Mesodermal cell (in vitro differentiated cells): ENCODE measurements around the gene F2.
"Not testable (repeated sequence)": the region's sequence is repeated elsewhere in the genome, so short reads cannot be mapped to it uniquely, and the experiment has no call there.

ENCODE experiments used
- H3K27ac ChIP-seq: 2 replicates; pipeline ENCODE4 v1.7.0; 2013; ENCODE audit warnings: mild to moderate bottlenecking, low read depth, low read length, moderate library complexity; ENCODE audit not compliant: severe bottlenecking
- H3K36me3 ChIP-seq: 2 replicates; pipeline ENCODE4 v1.7.1; 2013; ENCODE audit warnings: mild to moderate bottlenecking, low read length, moderate library complexity; ENCODE audit not compliant: control insufficient read depth, insufficient read depth
- H3K4me1 ChIP-seq: one replicate; pipeline ENCODE4 v1.7.1; 2013; ENCODE audit warnings: mild to moderate bottlenecking, low read length; ENCODE audit not compliant: insufficient read depth, control insufficient read depth, poor library complexity, severe bottlenecking
- H3K4me3 ChIP-seq: 2 replicates; pipeline ENCODE4 v1.7.0; 2013; ENCODE audit warnings: low read length, control low read depth, mild to moderate bottlenecking; ENCODE audit not compliant: insufficient read depth, poor library complexity, severe bottlenecking; ENCODE audit errors: extremely low read depth
- H3K9me3 ChIP-seq: 2 replicates; pipeline ENCODE4 v1.7.1; 2013; ENCODE audit warnings: mild to moderate bottlenecking, low read length, moderate library complexity; ENCODE audit not compliant: control insufficient read depth
- WGBS, 2 experiments: methylation state at CpG; one replicate each; pipeline ENCODE4 v1.1.5; 2013; ENCODE audit warnings: missing lambda C conversion rate in 2 of 2; ENCODE audit not compliant: insufficient coverage in 2 of 2; 5-methylcytosine and 5-hydroxymethylcytosine counted together

Gene F2

DNA sequence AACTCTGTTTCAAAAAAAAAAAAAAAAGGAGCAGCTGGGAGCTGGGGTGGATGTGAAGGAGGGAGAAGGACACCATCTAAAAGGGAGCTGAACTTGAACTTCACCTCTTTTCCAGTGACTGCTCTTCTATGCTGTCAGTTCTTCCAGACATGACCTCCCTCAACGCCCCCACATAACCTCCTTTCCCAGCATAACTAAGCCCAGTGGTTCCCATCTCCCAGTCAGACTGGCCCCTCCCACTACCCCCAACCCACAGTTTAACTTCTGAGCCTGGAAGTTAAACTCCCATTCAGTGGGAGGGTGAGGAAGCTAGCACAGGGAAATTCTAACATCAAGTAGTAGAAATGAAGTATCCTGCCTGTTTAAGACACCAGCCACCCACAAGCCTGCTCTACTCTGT is 20.4 kb upstream of the F2 start:
- no peak overlapping the region for H3K4me3 ChIP-seq
- no peak overlapping the region for H3K27ac ChIP-seq

DNA sequence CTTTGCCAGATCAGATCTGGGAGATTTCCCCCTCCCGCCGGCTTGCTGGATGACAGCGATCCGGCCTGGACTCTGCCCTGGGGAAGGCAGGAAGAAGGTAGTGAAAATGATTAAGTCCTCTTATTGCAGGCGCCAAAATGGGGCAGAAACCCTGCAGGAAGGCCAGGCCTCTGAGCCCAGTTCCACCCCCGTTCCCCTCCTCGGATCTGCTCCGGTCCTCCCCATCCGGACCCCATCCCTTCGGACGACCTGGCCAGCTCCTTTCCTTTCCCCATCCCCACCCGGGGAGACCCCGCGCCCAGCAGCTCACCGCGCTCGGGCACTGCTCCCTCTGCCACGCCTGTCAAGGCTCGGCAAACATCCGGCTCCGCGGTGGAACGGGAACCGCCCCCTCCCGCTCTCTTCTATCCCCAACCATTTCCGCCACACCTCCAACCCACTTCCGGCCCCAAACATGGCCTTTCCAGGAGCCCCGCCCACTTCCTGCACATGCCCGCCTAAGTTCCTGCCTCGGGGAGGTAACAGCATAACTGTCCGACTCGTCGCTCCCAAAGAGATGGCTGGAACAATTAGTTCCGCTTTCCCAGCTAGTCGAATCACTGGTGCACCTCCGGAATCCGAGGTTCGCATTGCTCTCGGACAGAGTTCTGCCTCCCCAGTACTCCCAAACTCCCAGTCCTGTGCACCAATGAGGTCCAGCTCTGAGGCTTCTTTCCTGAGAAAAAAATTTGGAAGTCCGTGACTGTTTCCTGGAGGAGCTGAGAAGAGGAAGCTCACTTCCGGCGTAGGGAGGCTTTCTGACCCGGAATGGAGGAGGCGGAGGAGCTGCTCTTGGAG is 18.6 kb upstream of the F2 start, which contains the start of the genes ARHGAP1 and ZNF408:
TSS of gene ARHGAP1 (minus strand) at position 379 of the 837 bp plus-strand sequence. CDS start 4,512 bp downstream, outside the sequence.
TSS of gene ZNF408 (plus strand) at position 791 of the 837 bp plus-strand sequence. CDS start at position 808, 17 bp downstream.
- Histone ChIP-seq H3K4me3 (peak within 1 kb of the TSS; percentile 100), H3K27ac (peak within 1 kb of the TSS; percentile 97), H3K36me3 (peaks cover 51% of the 10 kb centered on the region), H3K4me1 (peaks cover 26% of the 10 kb centered on the region), H3K9me3 (no peaks in the 10 kb centered on the region)
- WGBS, 2 experiments: 1% methylated on average over 36 to 40 of the region's 44 CpGs

More for the DNA sequence above, 20.4 kb upstream of the F2 start:
- Histone ChIP-seq H3K4me1 (peaks cover 26% of the 10 kb centered on the region), H3K9me3 (no peaks in the 10 kb centered on the region), H3K36me3 (peaks cover 51% of the 10 kb centered on the region)
- WGBS, 2 experiments: 86% methylated on average over 1 of the region's 1 CpG; no CpG with 5 or more reads in 1 of the 2 experiments

DNA sequence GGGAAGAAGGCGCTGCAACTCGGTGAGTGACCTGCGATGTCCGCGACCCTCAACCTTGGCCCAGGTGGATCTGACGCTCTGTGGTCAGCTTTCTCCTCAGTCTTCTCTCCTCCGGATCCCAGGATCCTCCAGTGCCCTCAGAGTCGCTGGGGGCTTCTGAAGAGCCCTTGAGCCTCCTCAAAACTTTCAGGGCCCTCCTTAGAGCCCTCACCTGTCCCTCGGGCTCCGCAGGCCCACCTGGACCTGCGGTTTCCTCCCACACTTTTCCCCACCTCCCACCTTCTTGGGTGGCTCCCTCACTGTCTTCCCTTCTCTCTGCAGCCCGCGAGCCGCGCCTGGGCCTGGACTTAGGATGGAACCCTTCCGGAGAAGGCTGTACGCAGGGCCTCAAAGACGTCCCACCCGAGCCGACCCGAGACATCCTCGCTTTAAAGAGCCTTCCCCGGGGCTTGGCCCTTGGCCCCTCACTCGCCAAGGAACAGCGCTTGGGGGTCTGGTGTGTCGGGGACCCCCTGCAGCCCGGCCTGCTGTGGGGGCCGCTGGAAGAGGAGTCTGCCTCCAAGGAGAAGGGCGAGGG is 17.8 kb upstream of the F2 start:
- Histone ChIP-seq H3K9me3 (no peaks in the 10 kb centered on the region), H3K36me3 (peaks cover 51% of the 10 kb centered on the region), H3K4me1 (peaks cover 26% of the 10 kb centered on the region), H3K27ac (peak overlapping the region; percentile 97), H3K4me3 (peak overlapping the region; percentile 100)
- WGBS, 2 experiments: 1 to 2% methylated on average over 15 to 22 of the region's 29 CpGs

DNA sequence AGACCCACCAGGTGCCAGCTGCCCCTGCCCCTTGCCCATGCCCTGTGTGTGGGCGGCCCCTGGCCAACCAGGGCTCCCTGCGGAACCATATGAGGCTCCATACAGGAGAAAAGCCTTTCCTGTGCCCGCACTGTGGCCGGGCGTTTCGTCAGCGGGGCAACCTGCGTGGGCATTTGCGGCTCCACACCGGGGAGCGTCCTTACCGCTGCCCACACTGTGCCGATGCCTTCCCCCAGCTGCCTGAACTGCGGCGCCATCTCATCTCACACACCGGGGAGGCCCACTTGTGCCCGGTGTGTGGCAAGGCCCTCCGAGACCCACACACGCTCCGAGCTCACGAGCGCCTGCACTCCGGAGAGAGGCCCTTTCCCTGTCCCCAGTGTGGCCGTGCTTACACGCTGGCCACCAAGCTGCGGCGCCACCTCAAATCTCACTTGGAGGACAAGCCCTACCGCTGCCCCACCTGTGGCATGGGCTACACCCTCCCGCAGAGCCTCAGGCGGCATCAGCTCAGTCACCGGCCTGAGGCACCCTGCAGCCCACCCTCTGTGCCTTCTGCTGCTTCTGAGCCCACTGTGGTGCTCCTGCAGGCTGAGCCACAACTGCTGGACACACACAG is 13.8 kb upstream of the F2 start:
- H3K4me1 ChIP-seq: peaks cover 9% of the 10 kb centered on the region
- no peak overlapping the region for H3K27ac ChIP-seq
- WGBS, 2 experiments: 96 to 97% methylated on average over 27 to 31 of the region's 31 CpGs
- H3K4me3 ChIP-seq: no peak overlapping the region
- H3K9me3 ChIP-seq: no peaks in the 10 kb centered on the region
- peaks cover 69% of the 10 kb centered on the region for H3K36me3 ChIP-seq

GRCh38 chr11:46706886-46707285 is 12.1 kb upstream of the F2 start:
- no peak overlapping the region for H3K27ac ChIP-seq
- H3K36me3 ChIP-seq: peaks cover 65% of the 10 kb centered on the region
- WGBS, 2 experiments: 91 to 94% methylated on average over 7 of the region's 7 CpGs
- peaks cover 6% of the 10 kb centered on the region for H3K4me1 ChIP-seq
- H3K4me3 ChIP-seq: no peak overlapping the region
- no peaks in the 10 kb centered on the region for H3K9me3 ChIP-seq

DNA sequence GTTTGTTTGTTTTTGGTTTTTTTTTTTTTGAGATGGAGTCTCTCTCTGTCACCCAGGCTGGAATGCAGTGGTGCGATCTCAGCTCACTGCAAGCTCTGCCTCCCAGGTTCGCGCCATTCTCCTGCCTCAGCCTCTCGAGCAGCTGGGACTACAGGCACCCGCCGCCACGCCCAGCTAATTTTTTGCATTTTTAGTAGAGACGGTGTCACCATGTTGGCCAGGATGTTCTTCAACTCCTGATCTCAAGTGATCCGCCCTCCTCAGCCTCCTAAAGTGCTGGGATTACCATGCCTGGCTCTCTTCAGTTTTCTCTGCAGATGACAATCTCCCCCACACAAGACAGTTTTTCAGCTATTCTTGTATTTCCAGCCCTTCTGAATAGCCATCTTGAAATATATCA is 9.7 kb upstream of the F2 start:
- H3K9me3 ChIP-seq, H3K27ac ChIP-seq, H3K4me3 ChIP-seq, H3K4me1 ChIP-seq: not testable (repeated sequence)
- WGBS, 2 experiments: 95 to 97% methylated on average over 9 of the region's 9 CpGs
- peaks cover 40% of the 10 kb centered on the region for H3K36me3 ChIP-seq

GRCh38 chr11:46710821-46711269 is 8.2 kb upstream of the F2 start:
- WGBS, 2 experiments: 88% methylated on average over 9 to 10 of the region's 10 CpGs
- no peak overlapping the region for H3K4me3 ChIP-seq
- no peaks in the 10 kb centered on the region for H3K9me3 ChIP-seq
- peaks cover 25% of the 10 kb centered on the region for H3K36me3 ChIP-seq
- H3K4me1 ChIP-seq: peaks cover 9% of the 10 kb centered on the region
- no peak overlapping the region for H3K27ac ChIP-seq

GRCh38 chr11:46711303-46711702 is 7.7 kb upstream of the F2 start:
- H3K27ac ChIP-seq: no peak overlapping the region

DNA sequence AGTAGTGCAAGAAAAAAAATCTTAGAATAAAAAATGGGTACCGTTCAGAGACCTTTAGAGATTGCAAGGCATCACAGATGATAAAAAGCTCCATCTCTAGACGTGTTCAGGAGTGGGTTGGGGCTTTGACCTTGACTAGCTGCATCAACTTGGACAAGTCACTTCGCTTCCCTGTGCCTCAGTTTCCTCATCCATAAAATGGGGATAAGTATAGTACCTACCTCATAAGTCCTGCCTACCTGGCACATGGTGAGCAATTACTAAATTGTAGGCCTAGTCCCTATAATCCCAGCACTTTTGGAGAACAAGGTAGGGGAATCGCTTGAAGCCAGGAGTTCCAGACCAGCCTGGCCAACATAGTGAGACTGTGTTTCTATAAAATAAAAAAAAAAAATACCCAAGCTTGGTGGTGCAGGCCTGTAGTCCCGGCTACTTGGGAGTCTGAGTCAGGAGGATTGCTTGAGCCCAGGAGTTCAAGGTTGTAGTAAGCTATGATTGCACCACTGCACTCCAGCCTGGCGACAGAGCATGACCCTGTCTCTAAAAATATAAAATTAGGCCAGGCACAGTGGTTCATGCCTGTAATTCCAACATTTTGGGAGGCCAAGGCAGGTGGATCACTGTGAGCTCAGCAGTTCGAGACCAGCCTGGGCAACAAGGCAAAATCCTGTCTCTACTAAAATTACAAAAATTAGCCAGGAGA is 6.0 kb upstream of the F2 start:
- H3K9me3 ChIP-seq: no peaks in the 10 kb centered on the region
- no peak overlapping the region for H3K4me3 ChIP-seq
- peaks cover 12% of the 10 kb centered on the region for H3K4me1 ChIP-seq
- WGBS, 2 experiments: 90 to 93% methylated on average over 5 to 6 of the region's 7 CpGs
- no peak overlapping the region for H3K27ac ChIP-seq
- peaks cover 4% of the 10 kb centered on the region for H3K36me3 ChIP-seq

More at GRCh38 chr11:46711303-46711702, 7.7 kb upstream of the F2 start:
- H3K9me3 ChIP-seq: no peaks in the 10 kb centered on the region
- 96 to 100% methylated on average over 4 to 5 of the region's 5 CpGs for WGBS, 2 experiments
- peaks cover 9% of the 10 kb centered on the region for H3K4me1 ChIP-seq
- H3K36me3 ChIP-seq: peaks cover 21% of the 10 kb centered on the region
- H3K4me3 ChIP-seq: no peak overlapping the region

DNA sequence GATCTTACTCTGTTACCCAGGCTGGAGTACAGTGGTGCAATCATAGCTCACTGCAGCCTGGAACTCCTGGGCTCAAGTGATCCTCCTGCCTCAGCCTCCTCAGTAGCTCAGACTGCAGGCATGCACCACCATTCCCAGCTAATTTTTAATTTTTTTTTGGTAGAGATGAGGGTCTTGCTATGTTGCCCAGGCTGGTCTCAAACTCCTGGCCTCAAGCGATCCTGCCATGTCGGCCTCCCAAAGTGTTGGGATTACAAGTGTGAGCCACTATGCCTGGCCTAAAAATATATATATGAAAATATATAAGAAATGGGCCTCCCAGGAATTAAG is 1.2 kb upstream of the F2 start:
- H3K9me3 ChIP-seq, H3K36me3 ChIP-seq, H3K27ac ChIP-seq, H3K4me3 ChIP-seq: not testable (repeated sequence)
- H3K4me1 ChIP-seq: peaks cover 16% of the 10 kb centered on the region
- no CpG with 5 or more reads among the region's 2 CpGs for WGBS, 2 experiments
